Fibroblast of skin of scalp (primary cell): Measurements from ENCODE around the gene MGAT5.

Experiments
- DNase-seq: peaks from one replicate; pipeline ENCODE4 v3.0.0-alpha.2; 2013

Gene MGAT5

GRCh38 chr2:134425724-134426496, 172.0 kb downstream of the MGAT5 start:
- DNase-seq: no peak

- no peak for DNase-seq
Observed at GRCh38 chr2:134426721-134427120, 172.8 kb downstream of the MGAT5 start.

- no peak for DNase-seq
Observed at GRCh38 chr2:134429886-134430285, 176.0 kb downstream of the MGAT5 start.

- peak; percentile 68 for DNase-seq
Observed at GRCh38 chr2:134431838-134432434, 178.1 kb downstream of the MGAT5 start.

- no peak for DNase-seq
Observed at GRCh38 chr2:134432435-134432883, 178.6 kb downstream of the MGAT5 start.

GRCh38 chr2:134433469-134433868, 179.6 kb downstream of the MGAT5 start:
- DNase-seq: no peak

GRCh38 chr2:134433979-134434378, 180.1 kb downstream of the MGAT5 start:
- DNase-seq: no peak

GRCh38 chr2:134435505-134435904, 181.6 kb downstream of the MGAT5 start:
- no peak for DNase-seq

- no peak for DNase-seq
Observed at GRCh38 chr2:134435936-134436335, 182.1 kb downstream of the MGAT5 start.

- DNase-seq: peak; percentile 15
Observed at GRCh38 chr2:134436706-134437105, 182.8 kb downstream of the MGAT5 start.

GRCh38 chr2:134438371-134438770, 184.5 kb downstream of the MGAT5 start:
- DNase-seq: no peak

- no peak for DNase-seq
Observed at GRCh38 chr2:134440336-134440909, 186.6 kb downstream of the MGAT5 start.

GRCh38 chr2:134441153-134441863, 187.4 kb downstream of the MGAT5 start:
- DNase-seq: no peak

GRCh38 chr2:134443814-134444480, 190.1 kb downstream of the MGAT5 start:
- DNase-seq: no peak

- no peak for DNase-seq
Observed at GRCh38 chr2:134445116-134445515, 191.2 kb downstream of the MGAT5 start.

GRCh38 chr2:134445985-134446382, 192.1 kb downstream of the MGAT5 start:
- DNase-seq: no peak

- DNase-seq: peak; percentile 33
Observed at GRCh38 chr2:134446383-134447017, 192.6 kb downstream of the MGAT5 start.

- DNase-seq: no peak
Observed at GRCh38 chr2:134447669-134448068, 193.8 kb downstream of the MGAT5 start.

- no peak for DNase-seq
Observed at GRCh38 chr2:134448650-134449049, 194.8 kb downstream of the MGAT5 start.

- DNase-seq: no peak
Observed at GRCh38 chr2:134449157-134449556, 195.3 kb downstream of the MGAT5 start.

- DNase-seq: no peak
Observed at GRCh38 chr2:134449751-134450513, 196.1 kb downstream of the MGAT5 start.

GRCh38 chr2:134451347-134451630, 197.4 kb downstream of the MGAT5 start:
- no peak for DNase-seq
